GM21381 (cell line): ENCODE data around the gene SLC9A4.

Source experiments
- ATAC-seq: cut with Tn5 transposase; IDR thresholded peaks from one replicate; pipeline ENCODE4 v1.9.1; 2021; ENCODE audit warnings: mild to moderate bottlenecking, moderate library complexity; ENCODE audit not compliant: unreplicated experiment

Gene SLC9A4

GRCh38 chr2:102473020-102473419, at the start of gene SLC9A4:
Gene SLC9A4, plus strand, starts transcription at chr2:102473226. Its CDS starts 534 bp downstream, at chr2:102473760.
- no peak for ATAC-seq

- no peak for ATAC-seq
Measured at GRCh38 chr2:102423368-102423767, 49.7 kb upstream of the SLC9A4 start.

DNA sequence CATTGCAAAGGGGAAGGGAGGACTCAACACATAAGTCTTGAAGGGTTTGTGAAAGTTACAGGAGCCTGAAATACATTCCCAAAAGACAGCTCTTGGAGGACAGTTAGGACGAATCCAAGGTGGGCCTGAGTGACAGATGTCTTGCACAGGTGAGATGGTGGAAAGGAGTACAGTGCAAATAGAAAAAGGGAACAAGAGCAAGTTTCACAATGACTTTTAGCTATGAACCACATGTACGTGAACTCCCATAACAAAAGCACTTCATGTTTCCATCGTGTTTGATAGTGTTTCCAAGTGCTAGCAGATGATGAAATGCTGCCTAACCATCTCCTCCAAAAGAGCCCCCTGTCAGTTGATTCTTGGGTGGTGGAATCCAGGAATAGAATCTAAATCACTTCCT, 48.3 kb upstream of the SLC9A4 start:
- ATAC-seq = peak; percentile 85

DNA sequence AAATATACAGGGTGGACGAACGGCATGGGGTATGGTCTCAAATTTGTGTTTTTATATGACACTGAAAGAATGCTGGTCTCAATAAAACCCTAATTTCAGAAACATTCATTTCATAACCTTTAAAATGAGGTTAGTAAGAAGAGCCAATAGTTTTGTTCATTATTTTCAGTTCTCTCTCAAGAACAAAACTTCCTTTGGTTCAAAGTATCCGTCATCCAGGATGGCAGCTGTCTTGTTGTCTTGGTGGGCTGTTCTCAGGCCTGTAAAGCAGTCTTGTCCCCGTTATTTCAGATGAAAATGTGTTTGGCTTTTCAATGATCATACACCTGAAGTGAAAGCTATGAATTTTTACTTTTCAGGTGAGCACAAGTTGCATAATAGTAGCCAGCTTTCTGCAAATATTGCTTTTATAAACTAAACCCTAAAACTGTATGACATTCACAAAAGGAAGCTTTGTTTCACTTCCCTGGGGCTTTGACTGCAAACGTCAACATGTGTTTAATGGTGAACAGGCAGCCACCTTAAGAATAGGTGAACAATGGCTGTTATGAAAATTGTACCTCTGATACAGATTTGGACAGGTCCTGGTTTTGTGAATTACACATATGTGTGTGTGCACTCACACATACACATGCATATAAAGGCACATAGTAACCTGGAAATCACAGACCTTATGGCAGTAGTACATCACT, 47.4 kb upstream of the SLC9A4 start:
- no peak for ATAC-seq

DNA sequence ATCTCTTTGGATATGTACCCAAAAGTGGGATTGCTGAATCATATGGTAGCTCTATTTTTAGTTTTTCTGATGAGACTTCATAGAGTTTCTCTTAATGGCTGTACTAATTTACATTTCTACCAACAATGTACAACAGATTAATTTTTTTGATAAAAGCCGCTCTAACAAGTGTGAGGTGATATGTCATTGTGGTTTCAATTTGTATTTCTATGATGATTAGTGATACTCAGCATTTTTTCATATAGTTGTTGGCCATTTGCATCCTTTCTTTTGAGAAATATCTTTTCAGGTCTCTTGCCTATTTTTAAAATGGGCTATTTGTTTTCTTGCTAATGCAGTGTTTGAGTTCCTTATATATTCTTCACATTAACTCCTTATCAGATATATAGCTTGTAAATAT, 45.8 kb upstream of the SLC9A4 start:
- no peak for ATAC-seq

GRCh38 chr2:102428573-102428972, 44.5 kb upstream of the SLC9A4 start:
- no peak for ATAC-seq

- ATAC-seq = no peak
Measured at GRCh38 chr2:102432386-102432785, 40.6 kb upstream of the SLC9A4 start.

DNA sequence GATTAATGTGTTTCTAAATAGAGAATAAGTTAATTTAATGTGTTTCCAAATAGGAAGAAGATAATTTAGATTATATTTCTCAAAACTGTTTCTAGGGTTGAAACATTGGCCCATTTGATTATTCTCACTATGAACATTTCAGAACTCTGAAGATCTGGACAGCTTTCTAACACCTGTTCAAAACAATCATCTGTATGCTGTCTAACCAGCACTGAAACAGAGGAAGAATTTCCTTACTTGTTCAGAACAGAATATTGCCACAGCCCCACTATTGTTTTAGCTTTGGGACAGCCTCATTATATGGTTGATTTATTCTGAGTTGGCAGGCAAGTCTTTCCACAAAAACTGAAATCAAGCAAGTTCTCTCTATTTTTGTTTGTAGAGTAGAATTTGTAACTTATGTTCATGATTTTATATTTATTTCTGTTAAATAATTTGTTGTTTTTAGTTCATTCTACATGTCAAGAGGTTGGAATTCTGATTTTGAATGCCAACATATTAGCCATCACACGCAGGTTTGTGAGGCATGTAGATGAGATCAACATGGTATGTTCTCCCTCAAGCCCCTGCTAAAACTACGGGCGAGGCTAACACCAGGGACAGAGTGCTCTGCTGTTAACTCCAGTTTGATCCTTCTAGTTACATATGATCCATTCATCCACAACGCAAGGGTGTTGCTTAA, 38.9 kb upstream of the SLC9A4 start:
- no peak for ATAC-seq

- peak; percentile 63 for ATAC-seq
Measured at GRCh38 chr2:102434655-102435381, 38.2 kb upstream of the SLC9A4 start.

DNA sequence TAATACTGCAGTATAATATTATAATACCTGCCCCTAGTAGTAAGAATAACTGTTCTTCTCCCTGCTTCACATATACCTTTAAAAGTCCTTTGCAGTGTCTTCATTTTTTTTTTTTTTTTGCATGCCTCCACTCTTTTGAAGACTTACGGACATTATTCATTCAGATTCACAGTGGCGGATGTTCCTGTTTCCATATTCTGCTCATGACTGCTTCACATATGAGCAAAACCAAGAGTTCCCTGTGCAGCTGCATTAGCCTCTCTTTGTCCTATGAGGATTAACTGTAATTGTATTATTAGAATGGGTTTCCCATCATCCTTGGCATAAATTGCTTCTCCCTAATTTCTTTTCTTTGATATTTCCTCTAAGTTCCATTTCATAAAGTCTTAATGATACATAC, 37.3 kb upstream of the SLC9A4 start:
- no peak for ATAC-seq

DNA sequence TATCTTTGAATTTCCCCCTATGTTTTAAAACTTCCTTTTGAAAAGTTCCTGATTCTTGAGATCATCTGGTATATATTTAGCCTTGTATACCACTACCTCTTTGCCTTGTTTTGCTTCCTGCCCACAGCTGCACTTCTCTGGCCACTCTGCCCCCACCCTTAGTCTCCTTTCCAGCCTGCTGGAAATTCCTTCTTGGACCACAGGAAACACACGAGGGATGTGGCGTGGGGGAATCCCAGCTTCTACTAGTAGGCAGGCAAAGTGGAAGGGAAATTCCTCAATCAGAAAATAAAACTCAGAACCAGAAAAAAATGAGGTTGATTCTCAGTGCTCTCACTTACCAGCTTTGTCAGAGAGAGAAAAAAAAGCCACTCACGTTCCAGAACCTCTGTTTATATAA, 36.7 kb upstream of the SLC9A4 start:
- no peak for ATAC-seq

- no peak for ATAC-seq
Measured at GRCh38 chr2:102437122-102437521, 35.9 kb upstream of the SLC9A4 start.

DNA sequence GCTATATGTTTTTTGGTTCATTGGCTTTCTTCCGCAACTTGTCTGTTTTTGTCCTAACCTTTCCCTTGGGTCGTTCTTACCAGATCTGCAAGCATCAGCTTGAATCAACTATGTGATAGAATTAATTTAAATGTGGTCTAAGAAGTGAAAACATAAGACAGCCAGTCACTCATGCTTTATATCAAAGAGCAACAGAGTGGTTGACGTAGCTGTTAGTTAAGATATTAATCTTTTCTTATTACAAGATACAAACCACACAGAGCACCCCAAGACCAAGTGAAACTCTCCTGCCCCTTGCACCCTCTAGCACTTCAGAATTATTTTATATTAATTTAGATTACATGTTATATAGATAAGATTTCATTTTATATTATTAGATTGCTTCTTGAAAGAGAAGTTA, 34.9 kb upstream of the SLC9A4 start:
- no peak for ATAC-seq

DNA sequence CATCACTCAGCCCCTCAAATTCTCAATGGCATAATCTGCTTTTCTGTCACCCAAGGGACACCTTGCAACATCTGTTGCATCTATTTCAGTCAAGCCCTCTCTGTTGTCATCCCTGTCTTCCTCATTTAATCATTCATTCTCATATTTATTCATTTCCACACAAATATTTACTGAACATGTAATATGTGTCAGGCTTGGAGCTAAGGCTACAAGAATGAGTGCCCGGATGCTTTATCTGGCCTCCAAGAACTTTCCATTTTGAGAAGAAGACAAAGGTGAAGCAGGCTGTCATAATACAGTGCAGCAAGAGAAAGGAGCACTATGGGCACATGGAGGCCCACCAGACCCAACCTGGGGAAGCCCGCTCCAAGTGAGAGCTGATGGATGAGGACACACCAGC, 34.4 kb upstream of the SLC9A4 start:
- no peak for ATAC-seq

GRCh38 chr2:102439065-102439695, 33.8 kb upstream of the SLC9A4 start:
- no peak for ATAC-seq

- ATAC-seq = peak; percentile 71
Measured at GRCh38 chr2:102442967-102443828, 29.8 kb upstream of the SLC9A4 start.

DNA sequence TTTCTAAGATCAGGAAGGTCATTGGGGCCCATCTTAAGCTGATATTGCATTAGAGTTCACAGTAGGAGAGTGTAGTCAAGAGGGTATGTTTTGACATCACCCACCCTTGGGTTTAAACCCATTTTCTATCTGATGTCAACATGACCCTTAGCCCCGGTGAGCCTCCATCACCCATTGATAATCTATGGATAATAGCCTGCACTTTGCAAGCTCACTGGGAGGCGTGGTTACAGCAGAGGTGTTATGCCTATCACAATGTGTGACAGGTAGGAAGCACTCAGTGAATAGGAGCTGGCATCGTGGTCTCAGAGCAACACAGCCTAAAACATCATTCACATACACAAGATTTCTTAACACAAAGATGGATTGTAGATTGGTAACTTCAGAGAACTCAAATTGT, 28.8 kb upstream of the SLC9A4 start:
- no peak for ATAC-seq

DNA sequence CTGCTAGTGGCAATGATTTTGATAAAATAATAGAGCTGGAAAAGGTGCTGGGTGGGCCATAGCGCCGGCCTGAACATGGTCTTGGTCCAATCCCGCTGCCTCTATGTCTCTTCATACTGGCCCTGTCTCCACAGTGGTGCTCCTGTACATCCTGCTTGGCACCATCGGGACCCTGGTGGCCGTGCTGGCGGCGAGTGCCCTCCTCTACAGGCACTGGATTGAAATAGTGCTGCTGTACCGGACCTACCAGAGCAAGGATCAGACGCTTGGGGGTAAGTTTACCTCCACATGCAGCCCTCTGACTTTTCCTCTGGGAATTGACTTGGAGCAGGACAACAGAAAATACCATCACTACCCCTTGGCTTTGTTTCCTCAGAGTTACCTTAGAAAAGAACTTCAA, 26.1 kb upstream of the SLC9A4 start:
- no peak for ATAC-seq

GRCh38 chr2:102449370-102449974, 23.6 kb upstream of the SLC9A4 start:
- ATAC-seq = no peak

DNA sequence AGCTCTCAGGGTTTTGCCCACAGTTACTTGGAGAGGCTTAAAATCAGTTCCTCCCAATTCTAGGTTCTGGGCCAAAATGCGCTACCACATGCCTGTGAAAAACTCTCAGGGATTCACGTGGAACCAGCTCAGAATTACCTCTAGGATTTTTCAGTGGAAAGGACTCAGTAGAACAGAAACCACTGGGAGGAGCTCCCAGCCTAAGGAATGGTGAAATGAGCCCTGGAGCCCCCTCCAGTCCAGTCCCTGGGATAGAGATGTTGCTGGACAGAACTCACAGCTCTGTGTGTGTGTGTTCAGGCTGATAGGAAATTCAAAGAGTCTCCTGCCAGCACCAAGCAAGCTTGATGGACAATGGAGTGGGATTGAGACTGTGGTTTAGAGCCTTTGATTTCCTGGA, 21.1 kb upstream of the SLC9A4 start:
- no peak for ATAC-seq
